Osteoblast (primary cell): ENCODE data around the gene FAM117B. TPM values are rescaled to one million over a fixed set of nuclear protein-coding genes. Genes with fewer than 3 reads are reported as not detected.

ENCODE experiments used
- DNase-seq: peaks from one replicate; pipeline ENCODE4 v3.0.0; 2011; ENCODE audit warnings: low spot score, mixed read lengths; ENCODE audit not compliant: insufficient read length; ENCODE audit errors: missing footprints
- H2AFZ ChIP-seq: 2 replicates; pipeline ENCODE4 v1.6.0; 2011; ENCODE audit warnings: mild to moderate bottlenecking, low read length
- H3K27ac ChIP-seq: 2 replicates; pipeline ENCODE4 v1.5.1; 2011; ENCODE audit warnings: mild to moderate bottlenecking, low read depth, low read length, moderate library complexity
- H3K27me3 ChIP-seq: 2 replicates; pipeline ENCODE4 v1.6.0; 2012; ENCODE audit warnings: mild to moderate bottlenecking, control low read depth, inconsistent platforms, low read length, moderate library complexity; ENCODE audit not compliant: insufficient read depth
- H3K36me3 ChIP-seq: 2 replicates; pipeline ENCODE4 v1.5.1; 2011; ENCODE audit warnings: mild to moderate bottlenecking, low read length, control low read depth, moderate library complexity; ENCODE audit not compliant: insufficient read depth
- H3K4me1 ChIP-seq: 2 replicates; pipeline ENCODE4 v1.5.1; 2011; ENCODE audit warnings: mild to moderate bottlenecking, low read length, control low read depth, moderate library complexity; ENCODE audit not compliant: insufficient read depth
- H3K4me2 ChIP-seq: 2 replicates; pipeline ENCODE4 v1.6.0; 2011; ENCODE audit warnings: mild to moderate bottlenecking, low read length; ENCODE audit not compliant: insufficient read depth
- H3K4me3 ChIP-seq: fragments of 200-600 bp; sonication (generic); 3 replicates; pipeline ENCODE4 v1.5.1; 2012; ENCODE audit warnings: mild to moderate bottlenecking, low read length, inconsistent platforms; ENCODE audit not compliant: insufficient read depth
- H3K79me2 ChIP-seq: 2 replicates; pipeline ENCODE4 v1.6.0; 2012; ENCODE audit warnings: mild to moderate bottlenecking, low read length, control low read depth, inconsistent platforms; ENCODE audit not compliant: insufficient read depth
- H3K9me3 ChIP-seq: 2 replicates; pipeline ENCODE4 v1.5.1; 2011; ENCODE audit warnings: low read depth, low read length, control low read depth
- H4K20me1 ChIP-seq: 2 replicates; pipeline ENCODE4 v1.6.0; 2012; ENCODE audit warnings: mild to moderate bottlenecking, low read length, control low read depth; ENCODE audit not compliant: insufficient read depth
- CTCF ChIP-seq: IDR thresholded peaks from 2 replicates; pipeline ENCODE4 v1.5.1; 2011; ENCODE audit warnings: mild to moderate bottlenecking, low read depth, low read length, moderate library complexity; ENCODE audit errors: extremely low read depth
- total RNA-seq: library from RNA; depleted of rRNA; stranded (reverse); fragments of >200 nt; gene quantifications from 2 replicates; pipeline ENCODE4 v1.2.3, GENCODE V29; 2012

The FAM117B gene
- total RNA-seq, 1 donor: 2.9 TPM

- Histone ChIP-seq H3K4me2 (no peak overlapping the region), H3K36me3 (no peaks in the 10 kb centered on the region), H3K27me3 (no peaks in the 10 kb centered on the region), H3K9me3 (no peaks in the 10 kb centered on the region), H2AFZ (no peak overlapping the region), H4K20me1 (no peaks in the 10 kb centered on the region), H3K4me3 (no peak overlapping the region), H3K27ac (no peak overlapping the region), H3K4me1 (peaks cover 5% of the 10 kb centered on the region), H3K79me2 (no peaks in the 10 kb centered on the region)
- DNase-seq: no peak
- no peak for TF ChIP-seq CTCF
Measured at GRCh38 chr2:202592566-202592965, 42.2 kb upstream of the FAM117B start.

DNA sequence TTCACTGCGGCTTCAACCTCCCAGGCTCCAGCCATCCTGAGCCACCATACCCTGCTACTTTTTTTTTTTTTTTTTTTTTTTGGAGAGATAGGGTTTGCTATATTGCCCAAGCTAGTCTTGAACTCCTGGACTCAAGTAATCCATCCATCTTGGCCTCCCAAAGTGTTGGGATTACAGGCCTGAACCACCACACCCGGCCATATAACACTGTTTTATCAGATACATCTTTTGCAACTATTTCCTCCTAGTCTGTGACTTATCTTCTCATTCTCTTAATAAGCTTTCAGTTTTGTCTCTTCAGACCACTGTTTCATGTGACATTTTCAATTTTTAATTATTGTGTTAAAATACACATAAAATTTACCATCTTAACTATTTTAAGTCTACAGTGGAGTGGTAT lies 35.7 kb upstream of the FAM117B start:
- no peaks in the 10 kb centered on the region for H4K20me1 ChIP-seq
- no peaks in the 10 kb centered on the region for H3K36me3 ChIP-seq
- H3K4me2 ChIP-seq: no peak overlapping the region
- H3K79me2 ChIP-seq: no peaks in the 10 kb centered on the region
- no peak for DNase-seq
- no peak overlapping the region for H3K27ac ChIP-seq
- no peak overlapping the region for H3K4me3 ChIP-seq
- no peaks in the 10 kb centered on the region for H3K4me1 ChIP-seq
- no peak for TF ChIP-seq CTCF
- H2AFZ ChIP-seq: no peak overlapping the region
- H3K9me3 ChIP-seq: no peaks in the 10 kb centered on the region
- no peaks in the 10 kb centered on the region for H3K27me3 ChIP-seq

DNA sequence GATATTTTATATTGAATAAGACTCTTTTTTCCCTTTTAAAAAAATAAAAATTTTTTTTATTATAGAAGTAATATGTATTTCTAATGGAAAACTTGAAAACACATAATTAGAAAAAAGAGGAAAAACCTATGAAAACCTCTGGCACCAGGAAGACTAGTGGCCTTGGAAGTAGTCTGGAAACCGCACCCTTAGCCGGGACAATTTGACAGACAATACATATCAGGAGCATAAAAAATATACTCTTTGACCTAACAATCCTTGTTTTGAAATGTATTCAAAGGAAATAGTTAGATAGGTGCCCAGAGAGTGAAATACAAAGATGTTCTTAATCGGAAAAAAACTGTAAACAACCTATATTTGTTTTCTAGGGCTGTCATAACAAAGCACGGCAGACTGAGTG lies 34.9 kb upstream of the FAM117B start:
- H3K4me1 ChIP-seq: no peaks in the 10 kb centered on the region
- no peaks in the 10 kb centered on the region for H3K9me3 ChIP-seq
- H3K4me2 ChIP-seq: no peak overlapping the region
- H2AFZ ChIP-seq: no peak overlapping the region
- no peak overlapping the region for H3K4me3 ChIP-seq
- DNase-seq: no peak
- H3K36me3 ChIP-seq: no peaks in the 10 kb centered on the region
- H3K79me2 ChIP-seq: no peaks in the 10 kb centered on the region
- no peaks in the 10 kb centered on the region for H4K20me1 ChIP-seq
- no peaks in the 10 kb centered on the region for H3K27me3 ChIP-seq
- no peak overlapping the region for H3K27ac ChIP-seq
- no peak for TF ChIP-seq CTCF

- Histone ChIP-seq H3K4me1 (no peaks in the 10 kb centered on the region), H3K9me3 (no peaks in the 10 kb centered on the region), H3K79me2 (no peaks in the 10 kb centered on the region), H3K4me3 (no peak overlapping the region), H3K4me2 (no peak overlapping the region), H3K27me3 (no peaks in the 10 kb centered on the region), H2AFZ (no peak overlapping the region), H3K36me3 (no peaks in the 10 kb centered on the region), H4K20me1 (no peaks in the 10 kb centered on the region), H3K27ac (no peak overlapping the region)
- no peak for TF ChIP-seq CTCF
- DNase-seq: no peak
Measured at GRCh38 chr2:202604699-202605098, 30.1 kb upstream of the FAM117B start.
